Measurements from ENCODE around the gene CLTCL1. TPM values are rescaled to one million over a fixed set of nuclear protein-coding genes. Genes with fewer than 3 reads are reported as not detected.

The CLTCL1 gene
- polyA plus RNA-seq, 3 donors, result 4.9 to 6.1 (median 5.0) TPM

GRCh38 chr22:19225560-19225959 lies 66.0 kb downstream of the CLTCL1 start:
- DNase-seq (ENCODE audit: extremely low read depth in 1 of 11, low read depth in 9 of 11, low spot score in 4 of 11), result no peak

GRCh38 chr22:19224985-19225384 lies 66.5 kb downstream of the CLTCL1 start:
- no peak for DNase-seq (ENCODE audit: extremely low read depth in 1 of 11, low read depth in 9 of 11, low spot score in 4 of 11)

DNA sequence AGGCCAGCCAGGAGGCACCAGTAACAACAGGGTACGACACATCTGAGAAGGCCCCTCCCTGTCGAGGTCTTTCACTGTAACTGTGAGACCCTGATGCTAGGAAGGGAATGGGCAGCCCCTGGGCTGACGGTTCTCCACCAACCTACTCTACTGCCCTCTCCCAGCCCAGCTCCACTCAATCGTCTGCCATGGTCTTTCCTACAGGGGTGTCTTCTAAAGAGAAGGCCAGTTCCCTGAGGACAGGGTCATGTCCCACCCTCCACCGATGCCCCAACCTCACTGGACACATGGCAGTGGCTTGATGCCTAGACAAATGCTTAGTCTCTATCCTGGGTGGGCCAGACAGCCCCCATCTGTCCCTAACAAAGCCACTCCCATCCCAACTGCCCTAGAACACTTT lies 67.0 kb downstream of the CLTCL1 start:
- DNase-seq (ENCODE audit: extremely low read depth in 1 of 11, low read depth in 9 of 11, low spot score in 4 of 11), result no peak

- no peak for DNase-seq (ENCODE audit: extremely low read depth in 1 of 11, low read depth in 9 of 11, low spot score in 4 of 11)
Observed at GRCh38 chr22:19223617-19224016, 67.9 kb downstream of the CLTCL1 start.

GRCh38 chr22:19223110-19223509 lies 68.4 kb downstream of the CLTCL1 start:
- DNase-seq (ENCODE audit: extremely low read depth in 1 of 11, low read depth in 9 of 11, low spot score in 4 of 11), result no peak

DNA sequence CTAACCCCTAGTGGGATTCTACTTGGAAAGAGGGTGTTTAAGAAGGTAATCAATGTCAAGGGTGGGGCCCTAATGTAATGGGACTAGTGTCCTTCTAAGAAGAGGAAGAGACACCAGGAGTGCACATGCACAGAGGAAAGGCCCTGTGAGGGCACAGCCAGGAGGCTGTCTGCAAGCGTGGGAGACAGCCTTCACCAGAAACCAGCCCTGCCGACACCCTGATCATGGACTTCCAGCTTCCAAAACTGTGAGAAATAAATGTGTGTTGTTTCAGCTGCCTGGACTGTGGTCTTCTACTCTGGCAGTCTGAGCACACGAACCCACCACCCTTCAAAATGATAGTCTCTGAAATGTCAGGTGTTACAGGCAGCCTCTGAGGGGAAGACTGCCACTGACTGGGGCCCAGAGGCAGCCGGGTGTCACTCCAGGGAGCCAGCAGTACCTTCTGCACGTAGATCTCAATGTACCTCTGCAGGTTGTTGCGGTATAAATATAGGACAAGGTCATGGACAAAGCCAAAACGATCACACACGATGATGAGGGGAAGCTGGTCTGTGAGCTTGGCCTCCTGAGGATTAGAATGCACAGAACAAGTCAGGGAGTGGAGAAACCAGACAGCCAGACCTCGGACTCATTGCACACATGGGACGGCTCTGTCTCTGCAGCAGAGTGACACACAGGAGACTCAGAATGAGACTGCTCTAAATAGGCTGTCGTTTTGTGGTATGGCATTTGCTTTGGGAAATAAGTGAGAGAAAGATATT lies 69.1 kb downstream of the CLTCL1 start:
- no peak for DNase-seq (ENCODE audit: extremely low read depth in 1 of 11, low read depth in 9 of 11, low spot score in 4 of 11)

GRCh38 chr22:19220867-19221266 lies 70.7 kb downstream of the CLTCL1 start:
- DNase-seq (ENCODE audit: extremely low read depth in 1 of 11, low read depth in 9 of 11, low spot score in 4 of 11), result no peak

- DNase-seq (ENCODE audit: extremely low read depth in 1 of 11, low read depth in 9 of 11, low spot score in 4 of 11), result no peak
Observed at GRCh38 chr22:19218541-19219233, 72.8 kb downstream of the CLTCL1 start.

GRCh38 chr22:19216579-19216978 lies 74.9 kb downstream of the CLTCL1 start:
- DNase-seq (ENCODE audit: extremely low read depth in 1 of 11, low read depth in 9 of 11, low spot score in 4 of 11), result no peak

GRCh38 chr22:19215360-19215759 lies 76.2 kb downstream of the CLTCL1 start:
- no peak for DNase-seq (ENCODE audit: extremely low read depth in 1 of 11, low read depth in 9 of 11, low spot score in 4 of 11)

DNA sequence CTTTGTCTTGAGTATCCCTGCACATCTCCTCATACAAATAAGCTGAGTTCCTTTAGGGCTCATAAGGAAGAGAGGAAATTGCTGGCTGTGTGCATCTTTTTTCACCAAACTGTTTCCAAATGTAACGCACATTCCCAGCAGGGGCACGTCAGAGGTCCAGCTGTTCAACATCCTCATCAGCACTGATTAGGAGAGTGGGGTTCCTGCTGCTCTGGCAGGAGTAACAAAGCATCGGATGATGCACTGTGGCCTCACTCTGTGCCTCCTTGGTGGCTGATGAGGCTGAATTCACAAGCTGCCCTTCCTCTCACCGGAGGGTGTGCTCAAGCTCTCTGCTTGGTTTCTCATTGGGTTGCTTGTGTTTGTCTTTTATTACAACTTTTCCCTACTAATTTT lies 77.4 kb downstream of the CLTCL1 start:
- peak in 7 of 11 donors; percentile 7 to 42 (median 15) for DNase-seq (ENCODE audit: extremely low read depth in 1 of 11, low read depth in 9 of 11, low spot score in 4 of 11)

GRCh38 chr22:19213442-19214077 lies 78.0 kb downstream of the CLTCL1 start:
- no peak for DNase-seq (ENCODE audit: extremely low read depth in 1 of 11, low read depth in 9 of 11, low spot score in 4 of 11)

DNA sequence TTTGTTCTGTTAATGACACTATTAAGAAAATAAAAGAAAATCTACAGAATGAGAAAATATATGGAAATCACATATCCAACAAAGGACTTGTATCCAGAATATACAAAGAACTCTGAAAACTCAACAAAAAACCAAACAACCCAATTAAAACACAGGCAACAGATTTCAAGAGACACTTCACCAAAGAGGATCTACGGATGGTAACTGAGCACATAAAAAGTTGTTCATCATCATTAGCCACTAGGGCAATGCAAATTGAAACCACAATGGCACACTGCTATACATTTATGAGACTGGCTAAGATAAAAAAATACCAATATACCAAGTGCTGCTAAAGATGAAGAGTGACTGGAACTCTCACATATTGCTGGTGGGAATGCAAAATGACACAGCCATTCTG lies 78.5 kb downstream of the CLTCL1 start:
- DNase-seq (ENCODE audit: extremely low read depth in 1 of 11, low read depth in 9 of 11, low spot score in 4 of 11), result no peak

- no peak for DNase-seq (ENCODE audit: extremely low read depth in 1 of 11, low read depth in 9 of 11, low spot score in 4 of 11)
Observed at GRCh38 chr22:19212302-19212870, 79.1 kb downstream of the CLTCL1 start.

- no peak for DNase-seq (ENCODE audit: extremely low read depth in 1 of 11, low read depth in 9 of 11, low spot score in 4 of 11)
Observed at GRCh38 chr22:19210188-19210587, 81.3 kb downstream of the CLTCL1 start.

DNA sequence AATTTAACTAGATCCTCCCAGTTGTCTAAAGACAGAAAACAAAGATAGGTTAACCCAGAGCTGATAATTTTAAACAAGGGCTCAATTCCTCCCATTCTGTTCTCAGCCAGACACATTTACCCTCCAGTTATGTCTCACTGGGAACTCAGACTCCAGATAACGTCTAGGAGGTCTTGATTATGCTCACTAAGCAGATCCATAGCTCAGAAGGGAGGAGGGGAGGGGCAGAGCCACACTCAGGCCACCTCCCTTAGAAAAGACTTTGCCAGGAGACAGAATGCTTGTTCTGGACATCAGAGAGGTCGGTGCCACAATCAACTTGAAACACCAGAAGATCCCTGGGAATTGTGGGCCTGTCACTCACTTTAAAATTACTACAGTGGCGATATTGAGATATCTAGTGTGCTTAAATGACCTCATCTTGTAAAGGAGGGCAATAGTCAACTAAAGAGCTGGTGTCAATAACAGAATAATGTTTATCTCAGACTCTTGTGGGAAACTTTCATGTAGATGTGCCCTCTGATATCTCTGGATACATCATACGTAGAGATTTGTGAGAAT lies 83.2 kb downstream of the CLTCL1 start:
- DNase-seq (ENCODE audit: extremely low read depth in 1 of 11, low read depth in 9 of 11, low spot score in 4 of 11), result no peak

DNA sequence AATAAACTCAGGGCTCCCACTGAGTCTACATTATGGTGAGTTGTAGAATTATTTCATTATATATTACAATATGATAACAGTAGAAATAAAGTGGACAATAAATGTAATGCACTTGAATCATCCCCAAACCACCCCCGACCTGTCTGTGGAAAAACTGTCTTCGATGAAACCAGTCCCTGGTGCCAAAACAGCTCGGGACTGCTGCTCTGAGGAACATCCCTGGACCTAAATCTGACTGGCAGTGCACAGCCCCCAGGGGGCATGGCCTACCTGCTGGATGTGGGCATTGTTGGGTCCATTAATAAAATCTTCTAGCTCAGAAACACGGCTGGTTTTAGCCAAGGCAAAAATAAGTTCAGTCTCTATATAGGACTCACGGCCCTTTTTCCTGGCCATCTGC lies 83.6 kb downstream of the CLTCL1 start:
- DNase-seq (ENCODE audit: extremely low read depth in 1 of 11, low read depth in 9 of 11, low spot score in 4 of 11), result no peak

- no peak for DNase-seq (ENCODE audit: extremely low read depth in 1 of 11, low read depth in 9 of 11, low spot score in 4 of 11)
Observed at GRCh38 chr22:19207401-19207808, 84.1 kb downstream of the CLTCL1 start.

GRCh38 chr22:19206287-19206686 lies 85.2 kb downstream of the CLTCL1 start:
- no peak for DNase-seq (ENCODE audit: extremely low read depth in 1 of 11, low read depth in 9 of 11, low spot score in 4 of 11)

GRCh38 chr22:19204640-19205039 lies 86.9 kb downstream of the CLTCL1 start:
- no peak for DNase-seq (ENCODE audit: extremely low read depth in 1 of 11, low read depth in 9 of 11, low spot score in 4 of 11)
